Uterus (tissue), 2 donors: Measurements from ENCODE around the gene ZNF827.

ENCODE experiments used
- POLR2A ChIP-seq, 2 donors: fragments of 450-650 bp; IDR thresholded peaks; one replicate each; pipeline ENCODE4 v1.6.1; 2016; ENCODE audit warnings: antibody characterized with exemption in 2 of 2, mild to moderate bottlenecking in 1 of 2, moderate library complexity in 1 of 2
- TF ChIP-seq, protein P1 (sequence below), 4 experiments: fragments of 200-600 bp in 2 of 4; fragments of 450-650 bp in 2 of 4; sonication (generic) in 2 of 4; IDR thresholded peaks; one replicate each; pipeline ENCODE4 v1.5.1; 2016 to 2019; ENCODE audit warnings: antibody characterized with exemption in 4 of 4, mild to moderate bottlenecking in 2 of 4, moderate library complexity in 1 of 4

DNA sequence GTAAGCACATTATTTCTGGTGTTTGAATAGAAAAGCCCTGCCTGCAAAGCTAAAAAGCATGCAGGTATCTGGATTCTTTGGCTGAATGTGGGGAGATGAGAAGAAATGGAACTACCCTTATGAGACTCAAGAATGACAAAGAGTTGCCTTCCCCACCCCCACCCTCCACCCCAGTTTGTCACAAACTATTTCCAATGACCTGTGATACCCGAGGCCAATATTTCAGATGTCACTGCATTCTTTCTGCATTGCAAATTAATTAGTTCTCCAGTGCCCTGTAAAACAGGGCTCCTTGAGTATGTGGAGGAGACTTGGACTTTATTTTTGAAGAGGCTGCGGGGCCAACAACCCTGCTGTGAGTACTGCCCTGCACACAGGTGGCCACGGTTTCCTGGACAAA, 116.4 kb downstream of the ZNF827 start:
- TF ChIP-seq, protein P1, sequence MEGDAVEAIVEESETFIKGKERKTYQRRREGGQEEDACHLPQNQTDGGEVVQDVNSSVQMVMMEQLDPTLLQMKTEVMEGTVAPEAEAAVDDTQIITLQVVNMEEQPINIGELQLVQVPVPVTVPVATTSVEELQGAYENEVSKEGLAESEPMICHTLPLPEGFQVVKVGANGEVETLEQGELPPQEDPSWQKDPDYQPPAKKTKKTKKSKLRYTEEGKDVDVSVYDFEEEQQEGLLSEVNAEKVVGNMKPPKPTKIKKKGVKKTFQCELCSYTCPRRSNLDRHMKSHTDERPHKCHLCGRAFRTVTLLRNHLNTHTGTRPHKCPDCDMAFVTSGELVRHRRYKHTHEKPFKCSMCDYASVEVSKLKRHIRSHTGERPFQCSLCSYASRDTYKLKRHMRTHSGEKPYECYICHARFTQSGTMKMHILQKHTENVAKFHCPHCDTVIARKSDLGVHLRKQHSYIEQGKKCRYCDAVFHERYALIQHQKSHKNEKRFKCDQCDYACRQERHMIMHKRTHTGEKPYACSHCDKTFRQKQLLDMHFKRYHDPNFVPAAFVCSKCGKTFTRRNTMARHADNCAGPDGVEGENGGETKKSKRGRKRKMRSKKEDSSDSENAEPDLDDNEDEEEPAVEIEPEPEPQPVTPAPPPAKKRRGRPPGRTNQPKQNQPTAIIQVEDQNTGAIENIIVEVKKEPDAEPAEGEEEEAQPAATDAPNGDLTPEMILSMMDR (IDR thresholded peaks at IDR 0.05) = no peak
- no peak for TF ChIP-seq POLR2A (IDR thresholded peaks at IDR 0.05)
